ENCODE data around the gene PBLD.

The PBLD gene

GRCh38 chr10:68233046-68233445 lies 99.7 kb downstream of the PBLD start:
- no peak for DNase-seq (ENCODE audit: low read depth)

Data from EH (cell line).